Measurements from ENCODE around the gene CLEC2L.

GRCh38 chr7:139532636-139533155 lies 9.2 kb downstream of the CLEC2L start:
- TF ChIP-seq, protein P1, sequence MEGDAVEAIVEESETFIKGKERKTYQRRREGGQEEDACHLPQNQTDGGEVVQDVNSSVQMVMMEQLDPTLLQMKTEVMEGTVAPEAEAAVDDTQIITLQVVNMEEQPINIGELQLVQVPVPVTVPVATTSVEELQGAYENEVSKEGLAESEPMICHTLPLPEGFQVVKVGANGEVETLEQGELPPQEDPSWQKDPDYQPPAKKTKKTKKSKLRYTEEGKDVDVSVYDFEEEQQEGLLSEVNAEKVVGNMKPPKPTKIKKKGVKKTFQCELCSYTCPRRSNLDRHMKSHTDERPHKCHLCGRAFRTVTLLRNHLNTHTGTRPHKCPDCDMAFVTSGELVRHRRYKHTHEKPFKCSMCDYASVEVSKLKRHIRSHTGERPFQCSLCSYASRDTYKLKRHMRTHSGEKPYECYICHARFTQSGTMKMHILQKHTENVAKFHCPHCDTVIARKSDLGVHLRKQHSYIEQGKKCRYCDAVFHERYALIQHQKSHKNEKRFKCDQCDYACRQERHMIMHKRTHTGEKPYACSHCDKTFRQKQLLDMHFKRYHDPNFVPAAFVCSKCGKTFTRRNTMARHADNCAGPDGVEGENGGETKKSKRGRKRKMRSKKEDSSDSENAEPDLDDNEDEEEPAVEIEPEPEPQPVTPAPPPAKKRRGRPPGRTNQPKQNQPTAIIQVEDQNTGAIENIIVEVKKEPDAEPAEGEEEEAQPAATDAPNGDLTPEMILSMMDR (IDR thresholded peaks at IDR 0.05; ENCODE audit: control extremely low read depth in 1 of 3, insufficient read depth in 1 of 3, low read depth in 1 of 3, low read length in 3 of 3) = no peak
- TF ChIP-seq CHD1 (IDR thresholded peaks at IDR 0.05; ENCODE audit: low read depth, low read length) = no peak

Measured in H1 (cell line).